K562 (cell line): ENCODE measurements around the gene CACNB1. TPM values are rescaled to one million over a fixed set of nuclear protein-coding genes. Genes with fewer than 3 reads are reported as not detected.

Source experiments
- CAMTA2 ChIP-seq: fragments of 250-450 bp; sonication (Bioruptor Pico); conservative IDR thresholded peaks from 2 replicates; pipeline ENCODE4 v1.5.1; 2022
- RAD21 ChIP-seq, 2 experiments: fragments of 250-450 bp in 1 of 2; fragments of 450-650 bp in 1 of 2; sonication (Bioruptor Pico) in 1 of 2; formaldehyde crosslinking in 1 of 2; IDR thresholded peaks in 1 of 2; conservative IDR thresholded peaks in 1 of 2; 2 replicates each; pipeline versions ENCODE4 v1.4.0 to v1.8.0; 2020 to 2022; ENCODE audit warnings: mild to moderate bottlenecking in 2 of 2, moderate library complexity in 1 of 2
- RBFOX2 ChIP-seq: fragments of 200-400 bp; formaldehyde crosslinking; IDR thresholded peaks from 2 replicates; pipeline ENCODE4 v1.6.1; 2017; ENCODE audit warnings: low read depth, mild to moderate bottlenecking, low read length, moderate library complexity
- RHOXF2B ChIP-seq: fragments of 250-450 bp; sonication (Bioruptor Pico); conservative IDR thresholded peaks from 2 replicates; pipeline ENCODE4 v1.5.1; 2021
- TCF7 ChIP-seq: sonication (generic); IDR thresholded peaks from 2 replicates; pipeline ENCODE4 v1.6.1; 2016; ENCODE audit warnings: antibody characterized with exemption, borderline replicate concordance
- YY1 ChIP-seq, 3 experiments: IDR thresholded peaks; 2 replicates each; pipeline ENCODE4 v1.6.1; 2011; ENCODE audit warnings: low read length in 2 of 3, mild to moderate bottlenecking in 2 of 3, moderate library complexity in 2 of 3, borderline replicate concordance in 1 of 3, control low read depth in 1 of 3, low read depth in 1 of 3; ENCODE audit not compliant: insufficient read depth in 3 of 3, insufficient replicate concordance in 2 of 3, control insufficient read depth in 1 of 3, insufficient read length in 1 of 3; ENCODE audit errors: extremely low read depth in 1 of 3
- polyA plus RNA-seq, 8 experiments: library from polyadenylated mRNA; depleted of rRNA in 4 of 8; stranded (reverse) in 5 of 8; unstranded in 3 of 8; fragments of >200 nt; fragmentation: Nextera tagmentation in 2 of 8; fragmentation: Illumina TruSeq in 1 of 8; extraction: Ambion mirVana in 2 of 8; extraction: Trizol in 1 of 8; gene quantifications; 2 replicates each; pipeline versions ENCODE4 v1.2.1 to v1.2.3, GENCODE V29; 2011 to 2014; ENCODE audit warnings: inconsistent platforms in 1 of 8, missing spikeins in 1 of 8
- total RNA-seq, 7 experiments: library from RNA; depleted of rRNA in 6 of 7; stranded (reverse); fragments of >200 nt in 6 of 7; fragmentation: Illumina TruSeq in 2 of 7; extraction: Trizol in 2 of 7; gene quantifications; 2 replicates each; pipeline versions ENCODE4 v1.2.1 to v1.2.3, GENCODE V29; 2011 to 2021; ENCODE audit warnings: low replicate concordance in 1 of 7
- TF ChIP-seq, protein P1 (sequence below): fragments of 200-600 bp; sonication (generic); IDR thresholded peaks from one replicate; pipeline ENCODE4 v1.6.1; 2012; ENCODE audit warnings: mild to moderate bottlenecking, low read depth, low read length, inconsistent platforms
- TF ChIP-seq, protein P2 (sequence below): fragments of 250-450 bp; sonication (Bioruptor Pico); IDR thresholded peaks from 2 replicates; pipeline ENCODE4 v1.4.0; 2020; ENCODE audit warnings: borderline replicate concordance
- TF ChIP-seq, protein P3 (sequence below): sonication (generic); formaldehyde crosslinking; IDR thresholded peaks from 2 replicates; pipeline ENCODE4 v1.9.0; 2022; ENCODE audit warnings: mild to moderate bottlenecking, missing genetic modification reagents
- TF ChIP-seq, protein P4 (sequence below): fragments of 250-450 bp; sonication (Bioruptor Pico); IDR thresholded peaks from 2 replicates; pipeline ENCODE4 v1.5.0; 2020; ENCODE audit warnings: mild to moderate bottlenecking

The CACNB1 gene
- total and polyA plus RNA-seq, 9 of the 15 experiments (the other 6 are each of a cell fraction or from before 2014, with no cell fraction given) = 0.08 to 7.4 (median 3.0) TPM

DNA sequence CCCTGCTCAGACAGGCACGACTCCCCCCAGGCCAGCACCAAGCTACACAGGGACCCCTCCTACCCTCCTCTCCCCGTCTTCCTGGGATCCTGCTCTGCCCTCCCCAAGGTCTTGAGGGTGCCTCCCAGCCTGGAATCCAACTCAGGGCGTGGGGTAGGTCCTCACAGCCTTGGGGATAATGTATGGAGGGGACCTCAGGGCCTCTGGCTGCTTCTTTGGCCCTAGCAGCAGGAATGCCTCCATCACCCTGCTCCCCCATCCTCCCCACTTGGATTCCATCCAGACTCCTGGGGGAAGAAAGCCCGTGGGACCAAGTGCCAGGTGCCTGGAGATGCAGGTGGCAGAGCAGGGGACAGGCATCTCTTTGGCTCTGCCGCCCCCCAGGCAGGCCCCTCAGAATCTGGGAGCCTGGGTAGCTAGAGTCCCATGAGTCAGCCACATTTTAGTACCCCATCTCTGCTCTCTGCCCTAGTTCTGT lies 39.0 kb upstream of the CACNB1 start (continued):
- TF ChIP-seq, protein P1, sequence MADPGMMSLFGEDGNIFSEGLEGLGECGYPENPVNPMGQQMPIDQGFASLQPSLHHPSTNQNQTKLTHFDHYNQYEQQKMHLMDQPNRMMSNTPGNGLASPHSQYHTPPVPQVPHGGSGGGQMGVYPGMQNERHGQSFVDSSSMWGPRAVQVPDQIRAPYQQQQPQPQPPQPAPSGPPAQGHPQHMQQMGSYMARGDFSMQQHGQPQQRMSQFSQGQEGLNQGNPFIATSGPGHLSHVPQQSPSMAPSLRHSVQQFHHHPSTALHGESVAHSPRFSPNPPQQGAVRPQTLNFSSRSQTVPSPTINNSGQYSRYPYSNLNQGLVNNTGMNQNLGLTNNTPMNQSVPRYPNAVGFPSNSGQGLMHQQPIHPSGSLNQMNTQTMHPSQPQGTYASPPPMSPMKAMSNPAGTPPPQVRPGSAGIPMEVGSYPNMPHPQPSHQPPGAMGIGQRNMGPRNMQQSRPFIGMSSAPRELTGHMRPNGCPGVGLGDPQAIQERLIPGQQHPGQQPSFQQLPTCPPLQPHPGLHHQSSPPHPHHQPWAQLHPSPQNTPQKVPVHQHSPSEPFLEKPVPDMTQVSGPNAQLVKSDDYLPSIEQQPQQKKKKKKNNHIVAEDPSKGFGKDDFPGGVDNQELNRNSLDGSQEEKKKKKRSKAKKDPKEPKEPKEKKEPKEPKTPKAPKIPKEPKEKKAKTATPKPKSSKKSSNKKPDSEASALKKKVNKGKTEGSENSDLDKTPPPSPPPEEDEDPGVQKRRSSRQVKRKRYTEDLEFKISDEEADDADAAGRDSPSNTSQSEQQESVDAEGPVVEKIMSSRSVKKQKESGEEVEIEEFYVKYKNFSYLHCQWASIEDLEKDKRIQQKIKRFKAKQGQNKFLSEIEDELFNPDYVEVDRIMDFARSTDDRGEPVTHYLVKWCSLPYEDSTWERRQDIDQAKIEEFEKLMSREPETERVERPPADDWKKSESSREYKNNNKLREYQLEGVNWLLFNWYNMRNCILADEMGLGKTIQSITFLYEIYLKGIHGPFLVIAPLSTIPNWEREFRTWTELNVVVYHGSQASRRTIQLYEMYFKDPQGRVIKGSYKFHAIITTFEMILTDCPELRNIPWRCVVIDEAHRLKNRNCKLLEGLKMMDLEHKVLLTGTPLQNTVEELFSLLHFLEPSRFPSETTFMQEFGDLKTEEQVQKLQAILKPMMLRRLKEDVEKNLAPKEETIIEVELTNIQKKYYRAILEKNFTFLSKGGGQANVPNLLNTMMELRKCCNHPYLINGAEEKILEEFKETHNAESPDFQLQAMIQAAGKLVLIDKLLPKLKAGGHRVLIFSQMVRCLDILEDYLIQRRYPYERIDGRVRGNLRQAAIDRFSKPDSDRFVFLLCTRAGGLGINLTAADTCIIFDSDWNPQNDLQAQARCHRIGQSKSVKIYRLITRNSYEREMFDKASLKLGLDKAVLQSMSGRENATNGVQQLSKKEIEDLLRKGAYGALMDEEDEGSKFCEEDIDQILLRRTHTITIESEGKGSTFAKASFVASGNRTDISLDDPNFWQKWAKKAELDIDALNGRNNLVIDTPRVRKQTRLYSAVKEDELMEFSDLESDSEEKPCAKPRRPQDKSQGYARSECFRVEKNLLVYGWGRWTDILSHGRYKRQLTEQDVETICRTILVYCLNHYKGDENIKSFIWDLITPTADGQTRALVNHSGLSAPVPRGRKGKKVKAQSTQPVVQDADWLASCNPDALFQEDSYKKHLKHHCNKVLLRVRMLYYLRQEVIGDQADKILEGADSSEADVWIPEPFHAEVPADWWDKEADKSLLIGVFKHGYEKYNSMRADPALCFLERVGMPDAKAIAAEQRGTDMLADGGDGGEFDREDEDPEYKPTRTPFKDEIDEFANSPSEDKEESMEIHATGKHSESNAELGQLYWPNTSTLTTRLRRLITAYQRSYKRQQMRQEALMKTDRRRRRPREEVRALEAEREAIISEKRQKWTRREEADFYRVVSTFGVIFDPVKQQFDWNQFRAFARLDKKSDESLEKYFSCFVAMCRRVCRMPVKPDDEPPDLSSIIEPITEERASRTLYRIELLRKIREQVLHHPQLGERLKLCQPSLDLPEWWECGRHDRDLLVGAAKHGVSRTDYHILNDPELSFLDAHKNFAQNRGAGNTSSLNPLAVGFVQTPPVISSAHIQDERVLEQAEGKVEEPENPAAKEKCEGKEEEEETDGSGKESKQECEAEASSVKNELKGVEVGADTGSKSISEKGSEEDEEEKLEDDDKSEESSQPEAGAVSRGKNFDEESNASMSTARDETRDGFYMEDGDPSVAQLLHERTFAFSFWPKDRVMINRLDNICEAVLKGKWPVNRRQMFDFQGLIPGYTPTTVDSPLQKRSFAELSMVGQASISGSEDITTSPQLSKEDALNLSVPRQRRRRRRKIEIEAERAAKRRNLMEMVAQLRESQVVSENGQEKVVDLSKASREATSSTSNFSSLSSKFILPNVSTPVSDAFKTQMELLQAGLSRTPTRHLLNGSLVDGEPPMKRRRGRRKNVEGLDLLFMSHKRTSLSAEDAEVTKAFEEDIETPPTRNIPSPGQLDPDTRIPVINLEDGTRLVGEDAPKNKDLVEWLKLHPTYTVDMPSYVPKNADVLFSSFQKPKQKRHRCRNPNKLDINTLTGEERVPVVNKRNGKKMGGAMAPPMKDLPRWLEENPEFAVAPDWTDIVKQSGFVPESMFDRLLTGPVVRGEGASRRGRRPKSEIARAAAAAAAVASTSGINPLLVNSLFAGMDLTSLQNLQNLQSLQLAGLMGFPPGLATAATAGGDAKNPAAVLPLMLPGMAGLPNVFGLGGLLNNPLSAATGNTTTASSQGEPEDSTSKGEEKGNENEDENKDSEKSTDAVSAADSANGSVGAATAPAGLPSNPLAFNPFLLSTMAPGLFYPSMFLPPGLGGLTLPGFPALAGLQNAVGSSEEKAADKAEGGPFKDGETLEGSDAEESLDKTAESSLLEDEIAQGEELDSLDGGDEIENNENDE = no peak
- TF ChIP-seq, protein P2, sequence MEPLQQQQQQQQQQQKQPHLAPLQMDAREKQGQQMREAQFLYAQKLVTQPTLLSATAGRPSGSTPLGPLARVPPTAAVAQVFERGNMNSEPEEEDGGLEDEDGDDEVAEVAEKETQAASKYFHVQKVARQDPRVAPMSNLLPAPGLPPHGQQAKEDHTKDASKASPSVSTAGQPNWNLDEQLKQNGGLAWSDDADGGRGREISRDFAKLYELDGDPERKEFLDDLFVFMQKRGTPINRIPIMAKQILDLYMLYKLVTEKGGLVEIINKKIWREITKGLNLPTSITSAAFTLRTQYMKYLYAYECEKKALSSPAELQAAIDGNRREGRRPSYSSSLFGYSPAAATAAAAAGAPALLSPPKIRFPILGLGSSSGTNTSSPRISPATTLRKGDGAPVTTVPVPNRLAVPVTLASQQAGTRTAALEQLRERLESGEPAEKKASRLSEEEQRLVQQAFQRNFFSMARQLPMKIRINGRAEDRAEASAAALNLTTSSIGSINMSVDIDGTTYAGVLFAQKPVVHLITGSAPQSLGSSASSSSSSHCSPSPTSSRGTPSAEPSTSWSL (CRISPR knock-in tag) = no peak
- TF ChIP-seq CAMTA2 (no peak), TCF7 (no peak), RBFOX2 (no peak), YY1 (IDR thresholded peaks at IDR 0.05; ENCODE audit: borderline replicate concordance in 1 of 3, control insufficient read depth in 1 of 3, extremely low read depth in 1 of 3, insufficient read depth in 3 of 3, insufficient read length in 1 of 3, insufficient replicate concordance in 2 of 3, low read depth in 1 of 3, low read length in 2 of 3) (no peak), RHOXF2B (CRISPR knock-in tag) (no peak), RAD21 (CRISPR knock-in tag; conservative IDR thresholded peaks at IDR 0.05 in 1 of 2, IDR thresholded peaks at IDR 0.05 in 1 of 2) (no peak)
- TF ChIP-seq, protein P3, sequence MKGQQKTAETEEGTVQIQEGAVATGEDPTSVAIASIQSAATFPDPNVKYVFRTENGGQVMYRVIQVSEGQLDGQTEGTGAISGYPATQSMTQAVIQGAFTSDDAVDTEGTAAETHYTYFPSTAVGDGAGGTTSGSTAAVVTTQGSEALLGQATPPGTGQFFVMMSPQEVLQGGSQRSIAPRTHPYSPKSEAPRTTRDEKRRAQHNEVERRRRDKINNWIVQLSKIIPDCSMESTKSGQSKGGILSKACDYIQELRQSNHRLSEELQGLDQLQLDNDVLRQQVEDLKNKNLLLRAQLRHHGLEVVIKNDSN = no peak
- TF ChIP-seq, protein P4, sequence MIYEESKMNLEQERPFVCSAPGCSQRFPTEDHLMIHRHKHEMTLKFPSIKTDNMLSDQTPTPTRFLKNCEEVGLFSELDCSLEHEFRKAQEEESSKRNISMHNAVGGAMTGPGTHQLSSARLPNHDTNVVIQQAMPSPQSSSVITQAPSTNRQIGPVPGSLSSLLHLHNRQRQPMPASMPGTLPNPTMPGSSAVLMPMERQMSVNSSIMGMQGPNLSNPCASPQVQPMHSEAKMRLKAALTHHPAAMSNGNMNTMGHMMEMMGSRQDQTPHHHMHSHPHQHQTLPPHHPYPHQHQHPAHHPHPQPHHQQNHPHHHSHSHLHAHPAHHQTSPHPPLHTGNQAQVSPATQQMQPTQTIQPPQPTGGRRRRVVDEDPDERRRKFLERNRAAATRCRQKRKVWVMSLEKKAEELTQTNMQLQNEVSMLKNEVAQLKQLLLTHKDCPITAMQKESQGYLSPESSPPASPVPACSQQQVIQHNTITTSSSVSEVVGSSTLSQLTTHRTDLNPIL = no peak
